ENCODE results near the gene CAMSAP1.

Gene CAMSAP1

DNA sequence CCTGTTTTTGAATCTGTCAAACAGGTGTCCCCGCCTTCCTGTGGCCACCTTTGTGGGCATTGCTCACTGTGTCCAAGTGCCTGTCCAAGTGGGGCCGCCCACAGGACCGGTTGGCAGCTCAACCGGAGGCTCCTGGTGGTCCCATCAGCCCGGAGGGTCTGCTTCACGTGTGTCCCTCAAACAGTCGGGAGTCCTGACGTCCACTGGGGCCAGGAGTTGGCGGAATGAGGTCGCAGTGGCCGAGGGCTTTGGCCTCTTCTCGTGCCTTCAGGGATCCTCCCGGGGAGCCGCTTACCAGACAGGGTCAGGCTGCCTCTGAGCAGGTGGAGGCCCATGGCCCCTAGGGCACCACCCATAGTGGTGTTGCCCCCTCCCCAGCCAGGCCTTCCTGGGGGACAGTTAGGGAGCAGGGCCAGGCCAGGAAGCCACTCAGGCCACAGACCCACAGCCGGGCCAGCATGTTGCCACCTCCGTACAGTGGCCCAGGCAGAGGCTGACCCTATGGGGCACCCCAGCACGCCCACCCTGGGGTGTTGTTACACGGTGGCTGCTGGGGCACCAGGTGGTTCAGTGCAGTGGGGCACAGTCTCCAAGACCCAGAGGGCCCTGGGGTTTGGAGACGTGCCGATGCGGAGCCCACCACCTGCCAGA is 135.8 kb downstream of the CAMSAP1 start:
- no peak for DNase-seq

DNA sequence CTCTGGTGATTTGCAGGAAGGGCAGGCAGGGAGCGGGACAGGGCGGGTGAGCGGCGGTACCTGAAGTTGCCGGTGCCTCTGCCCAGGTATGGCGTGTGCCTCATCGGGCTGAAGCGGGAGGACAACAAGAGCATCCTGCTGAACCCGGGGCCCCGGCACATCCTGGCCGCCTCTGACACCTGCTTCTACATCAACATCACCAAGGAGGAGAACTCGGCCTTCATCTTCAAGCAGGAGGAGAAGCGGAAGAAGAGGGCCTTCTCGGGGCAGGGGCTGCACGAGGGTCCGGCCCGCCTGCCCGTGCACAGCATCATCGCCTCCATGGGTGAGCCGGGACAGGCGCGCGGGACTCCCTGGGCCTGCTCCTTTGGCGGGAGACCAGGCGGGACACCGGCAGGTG is 136.6 kb downstream of the CAMSAP1 start:
- no peak for DNase-seq

DNA sequence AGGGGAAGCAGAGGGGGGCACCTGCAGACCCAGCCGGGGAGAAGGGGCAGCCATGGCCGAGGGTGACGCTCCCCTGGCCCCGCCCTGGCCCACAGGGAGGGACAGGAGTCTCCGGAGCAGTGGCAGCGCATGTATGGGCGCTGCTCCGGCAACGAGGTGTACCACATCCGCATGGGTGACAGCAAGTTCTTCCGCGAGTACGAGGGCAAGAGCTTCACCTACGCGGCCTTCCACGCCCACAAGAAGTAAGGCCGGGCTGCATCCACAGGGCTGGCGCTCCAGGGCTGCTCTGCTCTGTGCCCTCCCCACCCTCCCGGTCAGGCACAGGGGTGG is 137.2 kb downstream of the CAMSAP1 start:
- peak; percentile 7 for DNase-seq

DNA sequence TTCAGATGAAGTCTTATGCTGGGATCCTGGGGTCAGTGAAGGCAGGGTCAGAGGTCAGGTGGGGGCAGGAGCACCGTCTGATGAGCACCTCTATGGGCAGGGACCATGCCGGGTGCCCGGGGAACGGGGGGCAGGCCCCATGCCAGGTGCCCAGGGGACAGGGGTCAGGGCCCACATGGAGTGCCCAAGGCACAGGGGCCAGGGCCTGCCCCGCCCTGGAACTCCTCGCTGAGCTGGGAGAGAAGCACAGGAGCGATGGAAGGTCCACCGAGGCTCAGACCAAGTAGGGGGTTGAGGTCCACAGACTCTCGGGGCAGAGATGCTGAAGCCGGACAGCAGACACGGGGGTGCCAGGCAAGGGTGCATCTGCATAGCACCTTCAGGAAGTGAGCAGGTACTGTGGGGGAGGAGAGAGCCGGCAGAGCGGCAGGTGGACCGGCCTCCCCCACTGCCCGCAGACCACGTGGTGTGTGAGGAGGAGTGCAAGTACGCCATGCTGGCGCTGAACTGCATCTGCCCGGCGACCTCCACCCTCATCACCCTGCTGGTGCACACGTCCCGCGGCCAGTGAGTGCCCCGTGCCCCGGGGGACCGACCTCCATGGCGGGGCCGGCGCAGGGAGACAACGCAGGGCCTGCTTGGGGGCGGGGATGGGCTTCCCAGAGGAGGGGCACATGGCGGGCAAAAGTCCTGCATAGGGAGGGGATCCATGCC is 137.7 kb downstream of the CAMSAP1 start:
- DNase-seq = peak; percentile 13

DNA sequence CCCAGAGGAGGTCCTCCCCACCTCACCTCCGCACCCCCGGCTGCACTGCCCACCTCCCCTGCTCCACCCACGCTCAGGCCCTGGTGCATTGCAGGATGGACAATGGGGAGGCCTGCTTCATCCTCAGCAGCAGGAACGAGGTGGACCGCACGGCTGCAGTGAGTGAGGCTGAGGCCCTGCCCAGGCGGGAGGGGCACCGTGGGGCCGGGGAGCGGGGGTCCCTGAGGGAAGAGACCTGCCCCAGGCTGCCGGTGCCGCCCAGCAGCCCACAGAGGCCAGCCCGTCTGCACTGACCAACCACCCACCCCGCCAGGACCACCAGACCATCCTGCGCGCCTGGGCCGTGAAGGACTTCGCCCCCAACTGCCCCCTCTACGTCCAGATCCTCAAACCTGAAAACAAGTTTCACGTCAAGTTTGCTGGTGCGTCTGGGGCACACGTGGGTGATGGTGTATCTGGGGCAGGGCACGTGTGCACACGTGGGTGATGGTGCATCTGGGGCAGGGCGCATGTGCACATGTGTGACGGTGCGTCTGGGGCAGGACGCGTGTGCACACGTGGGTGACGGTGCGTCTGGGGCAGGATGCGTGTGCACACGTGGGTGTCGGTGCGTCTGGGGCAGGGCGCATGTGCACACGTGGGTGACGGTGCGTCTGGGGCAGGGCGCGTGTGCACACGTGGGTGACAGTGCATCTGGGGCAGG is 138.7 kb downstream of the CAMSAP1 start:
- DNase-seq = no peak

DNA sequence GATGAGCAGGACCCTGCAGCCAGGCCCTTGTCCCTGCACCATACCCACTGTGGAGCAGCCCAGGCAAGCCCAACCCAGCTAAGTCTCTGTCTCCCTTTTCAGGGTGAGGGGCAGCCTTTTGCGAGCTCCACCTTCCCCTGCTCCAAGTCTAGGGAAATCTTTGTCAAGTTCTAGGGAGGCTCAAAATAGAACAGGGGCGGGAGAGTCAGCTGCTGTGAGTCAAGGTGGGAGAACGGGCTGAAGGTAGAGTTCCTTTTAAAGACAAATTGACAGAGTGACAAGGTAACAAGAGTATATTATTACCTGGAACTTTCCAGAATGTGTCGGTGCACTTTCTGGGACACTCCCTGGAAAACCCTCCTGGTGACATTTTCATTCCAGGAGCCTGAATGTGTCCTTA is 140.6 kb downstream of the CAMSAP1 start:
- no peak for DNase-seq

DNA sequence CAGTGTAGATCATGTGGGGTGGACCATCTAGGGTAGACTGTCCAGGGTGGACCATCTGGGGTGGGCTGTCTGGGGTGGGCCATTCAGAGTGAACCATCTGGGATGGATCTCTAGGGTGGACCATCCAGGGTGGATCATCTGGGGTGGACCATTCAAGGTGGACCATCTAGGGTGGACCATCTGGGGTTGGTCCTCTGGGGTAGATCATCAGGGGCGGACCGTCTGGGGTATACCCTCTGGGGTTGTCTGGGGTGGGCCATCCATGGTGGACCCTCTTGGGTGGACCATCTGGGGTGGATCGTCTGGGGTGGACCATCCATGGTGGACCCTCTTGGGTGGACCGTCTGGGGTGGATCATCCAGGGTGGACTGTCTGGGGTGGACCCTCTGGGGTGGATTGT is 141.1 kb downstream of the CAMSAP1 start:
- no peak for DNase-seq

DNA sequence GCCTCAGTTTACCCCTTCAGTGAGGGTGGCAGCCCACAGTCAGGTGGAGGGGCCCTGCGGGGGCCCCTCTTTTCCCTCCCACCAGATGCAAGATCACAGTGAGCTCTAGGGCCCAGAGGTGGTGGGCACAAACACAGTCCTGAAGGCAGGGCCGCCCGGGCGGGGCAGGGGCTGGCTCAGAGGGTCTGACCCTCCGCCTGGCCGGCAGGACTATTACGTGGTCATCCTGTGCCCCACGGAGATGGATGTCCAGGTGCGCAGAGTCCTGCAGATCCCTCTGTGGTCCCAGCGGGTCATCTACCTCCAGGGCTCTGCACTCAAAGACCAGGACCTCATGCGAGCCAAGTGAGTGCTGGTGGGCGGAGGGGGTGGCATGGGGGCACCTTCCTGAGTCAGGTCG is 141.9 kb downstream of the CAMSAP1 start:
- DNase-seq = no peak

DNA sequence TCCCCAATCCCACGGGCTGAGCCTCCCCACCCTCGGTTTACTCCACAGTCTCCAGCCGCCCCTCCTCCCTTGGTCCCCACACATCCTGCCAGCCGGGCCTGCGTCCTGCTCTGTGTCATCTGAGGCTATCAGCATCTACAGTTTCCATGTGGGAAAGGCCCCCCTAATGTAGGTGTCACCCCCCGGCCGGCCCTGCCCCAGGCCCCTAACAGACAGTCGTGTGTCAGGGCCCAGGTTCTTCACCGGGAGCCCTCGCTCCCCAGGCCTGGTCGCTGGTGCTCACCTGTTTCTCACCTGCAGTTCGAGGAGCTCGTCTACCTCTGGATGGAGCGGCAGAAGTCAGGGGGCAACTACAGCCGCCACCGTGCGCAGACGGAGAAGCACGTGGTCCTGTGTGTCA is 142.6 kb downstream of the CAMSAP1 start:
- DNase-seq = no peak

DNA sequence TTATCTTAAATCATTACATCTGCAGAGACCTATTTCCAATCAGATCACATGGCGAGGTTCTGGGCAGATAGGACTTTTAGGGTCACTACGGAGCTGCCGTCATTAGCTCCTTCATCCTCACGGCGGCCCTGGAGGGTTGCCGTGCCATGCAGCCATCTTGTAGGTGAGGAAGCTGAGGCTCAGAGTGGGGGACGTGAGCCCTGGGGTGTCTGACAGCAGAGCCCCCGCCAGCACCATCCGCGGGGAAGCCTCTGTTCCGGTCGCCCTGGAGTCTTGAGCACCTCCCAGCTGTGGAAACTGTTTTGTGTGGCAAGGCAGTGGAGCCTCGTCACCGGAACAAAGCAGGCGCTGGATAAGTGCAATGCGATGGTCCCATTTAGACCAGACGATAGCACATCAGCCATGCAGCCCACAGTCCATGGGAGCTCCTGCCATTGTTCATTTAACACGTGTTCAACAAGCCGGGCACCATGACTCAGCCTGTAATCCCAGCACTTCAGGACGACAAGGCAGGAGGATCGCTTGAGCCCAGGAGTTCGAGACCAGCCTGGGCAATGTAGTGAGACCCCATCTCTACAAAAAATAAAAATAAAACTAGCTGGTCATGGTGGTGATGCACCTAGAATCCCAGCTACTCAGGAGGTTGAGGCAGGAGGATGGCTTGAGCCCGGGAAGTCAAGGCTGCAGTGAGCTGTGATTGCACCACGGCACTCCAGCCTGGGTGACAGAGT is 143.5 kb downstream of the CAMSAP1 start:
- DNase-seq = no peak

DNA sequence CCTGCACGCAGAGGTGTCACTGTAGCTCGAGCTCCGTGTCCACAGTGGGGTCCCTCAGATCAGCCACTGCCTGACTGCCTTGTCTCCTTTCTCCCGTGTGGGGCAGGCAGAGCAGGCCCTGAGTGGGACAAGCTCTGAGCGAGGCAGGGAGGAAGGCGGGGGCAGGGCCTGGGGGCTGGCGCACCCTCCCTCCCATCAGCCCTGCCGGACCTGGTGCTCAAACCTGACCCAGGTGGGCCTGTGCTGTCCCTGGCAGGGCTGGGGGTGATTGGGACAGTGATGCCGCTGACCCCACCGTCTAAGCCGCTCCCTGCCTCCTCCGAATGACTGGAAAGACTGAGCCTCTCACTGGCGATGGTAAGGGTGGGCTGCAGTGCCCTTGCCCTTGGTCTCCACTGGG is 144.4 kb downstream of the CAMSAP1 start:
- no peak for DNase-seq

DNA sequence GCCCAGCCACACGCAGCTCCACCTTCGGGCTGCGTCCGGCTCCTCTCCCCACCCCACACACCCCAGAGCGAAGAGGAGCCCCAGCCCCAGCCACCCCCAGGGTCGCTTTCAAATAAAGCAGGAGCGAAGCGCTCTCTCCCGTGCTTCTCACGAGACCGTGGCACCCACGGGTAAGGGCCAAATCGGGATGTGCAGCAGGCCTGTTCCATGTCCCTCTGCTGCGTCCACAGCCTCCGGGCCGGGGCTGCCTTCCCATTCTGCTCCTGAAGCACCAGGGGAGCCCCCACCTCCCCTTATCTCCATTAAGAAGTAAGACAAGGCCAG is 145.5 kb downstream of the CAMSAP1 start:
- DNase-seq = no peak

DNA sequence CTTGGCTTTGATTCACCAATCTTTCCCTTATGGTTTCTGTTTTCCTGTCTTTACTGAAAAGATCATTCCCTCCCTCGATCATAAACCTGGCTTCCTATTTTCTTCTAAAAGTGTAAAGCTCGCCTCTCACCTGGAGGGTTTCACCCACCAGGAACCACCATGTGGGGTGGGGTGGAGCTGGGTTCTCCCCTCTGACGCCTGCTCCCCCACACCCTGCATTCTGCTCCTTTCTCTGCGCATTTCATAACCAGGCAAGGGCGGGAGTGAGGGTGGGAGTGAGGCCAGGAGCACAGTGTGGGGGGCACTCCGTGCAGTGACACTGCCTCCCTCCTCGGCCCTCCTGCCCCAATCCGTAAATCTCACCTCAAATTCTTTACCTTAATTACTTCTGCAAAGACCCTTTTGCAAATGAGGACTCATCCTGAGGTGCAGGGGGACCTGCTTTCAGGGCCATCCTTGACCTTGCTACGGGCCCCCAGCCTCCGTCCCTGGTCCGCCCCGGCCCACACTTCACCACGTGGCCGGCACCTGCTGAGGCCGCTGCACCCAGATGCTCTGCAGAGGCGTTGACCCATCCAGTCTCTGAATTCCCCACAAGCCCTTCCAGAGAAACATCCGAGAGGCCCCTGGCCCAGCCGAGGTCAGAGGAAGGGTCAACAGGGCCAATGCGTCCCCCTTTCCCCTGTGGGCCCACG is 146.0 kb downstream of the CAMSAP1 start:
- DNase-seq = no peak

DNA sequence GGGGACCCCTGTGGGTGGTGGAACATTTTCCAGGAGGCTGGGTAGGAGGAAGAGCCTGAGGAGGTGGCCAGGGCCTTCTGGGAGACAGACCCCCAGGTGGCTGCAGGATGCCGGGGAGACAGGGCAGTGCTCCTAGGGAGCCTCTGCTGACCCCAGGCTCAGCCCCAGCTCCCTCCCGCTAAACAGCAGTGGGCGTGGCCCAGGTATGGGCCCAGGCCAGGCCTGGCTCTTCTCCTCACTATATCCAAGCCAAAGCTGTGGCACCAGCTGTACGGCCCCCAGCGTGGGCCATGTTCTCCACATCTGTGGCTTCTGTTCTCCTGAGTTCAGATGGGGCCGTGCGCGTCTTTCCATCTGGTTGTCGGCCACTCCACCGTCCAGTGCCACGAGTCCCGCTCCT is 146.9 kb downstream of the CAMSAP1 start:
- DNase-seq = no peak

DNA sequence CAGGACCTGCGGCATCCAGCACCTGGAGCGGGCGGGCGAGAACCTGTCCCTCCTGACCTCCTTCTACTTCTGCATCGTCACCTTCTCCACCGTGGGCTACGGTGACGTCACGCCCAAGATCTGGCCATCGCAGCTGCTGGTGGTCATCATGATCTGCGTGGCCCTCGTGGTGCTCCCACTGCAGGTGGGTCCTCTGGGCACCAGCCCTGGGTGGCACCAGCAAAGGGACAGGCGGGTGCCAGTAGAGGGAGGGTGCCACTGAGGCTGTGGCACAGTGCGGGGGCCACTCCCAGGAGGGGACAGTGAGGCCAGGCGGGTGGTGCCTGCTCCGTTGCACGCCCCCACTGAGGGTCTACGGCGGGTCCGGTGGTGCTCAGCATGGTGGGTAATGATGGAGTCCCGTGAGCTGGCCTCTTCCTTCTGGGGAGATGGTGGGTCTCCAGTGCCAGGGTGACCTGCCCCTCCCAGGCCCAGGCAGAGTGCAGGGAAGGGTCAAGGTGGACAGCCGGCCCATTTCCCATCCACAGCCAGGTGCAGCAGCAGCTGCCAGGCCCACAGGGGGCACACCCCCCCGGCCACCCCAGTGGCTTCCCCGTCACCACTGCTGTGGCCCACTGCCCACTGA is 147.6 kb downstream of the CAMSAP1 start:
- no peak for DNase-seq

DNA sequence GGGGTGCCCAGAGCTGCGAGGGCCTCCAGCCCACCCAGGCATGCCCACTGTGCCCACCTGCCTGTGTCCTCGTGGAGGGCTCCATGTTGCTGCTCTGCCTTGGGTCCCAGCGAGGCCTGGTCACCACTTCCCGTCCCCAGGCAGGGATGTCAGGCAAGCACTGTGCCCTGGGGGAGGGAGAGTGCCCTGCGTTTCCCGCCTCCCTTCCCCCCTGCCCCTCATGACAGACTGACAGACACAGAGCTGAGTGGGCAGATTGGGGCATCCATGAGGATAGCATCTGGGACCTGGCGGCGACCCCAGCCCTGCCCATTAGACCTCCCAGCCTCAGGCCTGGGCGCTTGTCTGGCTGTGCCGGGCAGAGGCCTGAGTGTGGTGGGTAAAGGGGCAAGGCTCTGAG is 148.5 kb downstream of the CAMSAP1 start:
- DNase-seq = no peak

All from NCI-H1105 treated with DMSO at 0.1 percent for 48 hours (cell line).